Suprapubic skin (tissue), 4 donors: Measurements from ENCODE around the gene DCXR. TPM values are rescaled to one million over a fixed set of nuclear protein-coding genes. Genes with fewer than 3 reads are reported as not detected.
A peak's percentile ranks its signal among the peaks of the same experiment; 100 is the strongest.

ENCODE experiments used
- DNase-seq, 2 donors: peaks; one replicate each; pipeline ENCODE4 v3.0.0-alpha.2; 2019; ENCODE audit warnings: low spot score in 2 of 2
- H3K27ac ChIP-seq: fragments of 200-600 bp; sonication (generic); one replicate; pipeline ENCODE4 v1.5.1; 2019
- H3K27me3 ChIP-seq: fragments of 200-600 bp; sonication (generic); one replicate; pipeline ENCODE4 v1.5.1; 2019
- H3K36me3 ChIP-seq: fragments of 200-600 bp; sonication (generic); one replicate; pipeline ENCODE4 v1.5.1; 2019
- H3K4me1 ChIP-seq: fragments of 200-600 bp; sonication (generic); one replicate; pipeline ENCODE4 v1.5.1; 2019
- H3K4me3 ChIP-seq: fragments of 200-600 bp; sonication (generic); one replicate; pipeline ENCODE4 v1.5.1; 2019; ENCODE audit warnings: mild to moderate bottlenecking
- H3K9me3 ChIP-seq: fragments of 200-600 bp; sonication (generic); one replicate; pipeline ENCODE4 v1.5.1; 2019
- EP300 ChIP-seq: sonication (generic); formaldehyde crosslinking; IDR thresholded peaks from one replicate; pipeline ENCODE4 v1.6.1; 2017; ENCODE audit warnings: antibody characterized with exemption
- POLR2A ChIP-seq, 2 donors: fragments of 450-650 bp; IDR thresholded peaks; one replicate each; pipeline ENCODE4 v1.6.1; 2017; ENCODE audit warnings: antibody characterized with exemption in 2 of 2, mild to moderate bottlenecking in 2 of 2, moderate library complexity in 2 of 2
- POLR2AphosphoS5 ChIP-seq, 3 donors: sonication (generic); formaldehyde crosslinking; IDR thresholded peaks; one replicate each; pipeline ENCODE4 v1.6.1; 2017; ENCODE audit warnings: antibody characterized with exemption in 3 of 3
- WGBS: methylation state at CpG from one replicate; pipeline ENCODE4 v1.1.5; 2018; 5-methylcytosine and 5-hydroxymethylcytosine counted together
- total RNA-seq, 4 donors: library from RNA; depleted of rRNA; stranded (reverse); fragments of >200 nt; gene quantifications; one replicate each; pipeline ENCODE4 v1.1.0, GENCODE V29; 2016
- TF ChIP-seq, protein P1 (sequence below), 2 donors: fragments of 200-600 bp in 1 of 2; fragments of 450-650 bp in 1 of 2; sonication (generic) in 1 of 2; IDR thresholded peaks; one replicate each; pipeline ENCODE4 v1.5.1; 2016 to 2019; ENCODE audit warnings: antibody characterized with exemption in 2 of 2, mild to moderate bottlenecking in 1 of 2, moderate library complexity in 1 of 2

The DCXR gene
- total RNA-seq, 4 donors from 2014 or later, result 160 to 267 (median 222) TPM

DNA sequence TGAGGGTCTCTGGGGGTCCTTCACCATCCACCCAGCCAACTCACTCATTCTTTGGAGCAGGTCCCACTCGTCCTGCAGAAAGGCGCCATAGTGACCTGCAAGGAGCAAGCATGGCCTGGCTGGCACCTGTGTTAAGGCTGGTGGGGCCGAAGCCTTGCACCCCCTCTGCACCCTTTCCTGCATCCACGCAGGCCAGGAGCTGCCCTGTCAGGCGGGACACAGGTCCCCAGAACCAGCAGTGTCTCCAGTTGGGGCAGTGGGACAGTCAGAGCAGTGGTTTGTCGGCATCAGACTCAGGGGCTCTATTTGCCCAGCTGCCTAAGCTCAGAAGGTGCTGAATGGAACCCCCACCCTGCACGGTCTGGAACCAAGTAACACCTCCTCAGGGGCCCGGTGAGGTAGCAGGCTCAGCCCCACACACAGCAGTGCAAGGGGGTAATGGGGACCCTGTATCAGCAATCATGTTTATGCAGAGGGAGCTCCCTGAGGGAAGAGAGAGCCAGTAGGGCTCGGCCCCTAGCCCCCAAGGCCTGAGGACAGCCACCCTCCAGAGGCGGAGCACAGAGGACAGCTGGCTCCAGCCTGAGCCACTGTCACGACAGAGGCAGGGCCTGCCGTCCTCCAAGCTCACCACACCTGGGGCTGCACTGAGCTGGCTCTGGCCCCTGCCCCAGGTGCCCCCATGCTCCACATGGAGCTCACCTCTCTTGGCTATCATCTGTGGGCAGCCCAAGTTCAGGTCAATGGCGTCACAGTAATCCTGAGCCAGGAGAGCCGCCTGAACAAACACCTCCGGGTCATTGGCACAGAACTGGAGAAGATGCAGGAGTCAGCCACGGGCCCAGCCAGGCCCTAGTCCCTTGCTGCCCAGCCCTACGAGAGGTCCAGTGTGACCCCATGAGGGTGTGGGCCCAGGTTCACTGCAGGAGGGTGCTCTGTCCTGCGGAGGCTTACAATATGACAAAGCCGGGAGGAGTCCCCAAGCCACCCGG, 26.2 kb upstream of the DCXR start:
- Histone ChIP-seq H3K27me3 (no peaks in the 10 kb centered on the region), H3K4me1 (peaks cover 38% of the 10 kb centered on the region), H3K4me3 (peak overlapping the region; percentile 96), H3K27ac (peak overlapping the region; percentile 11), H3K36me3 (peaks cover 52% of the 10 kb centered on the region), H3K9me3 (no peaks in the 10 kb centered on the region)
- 75% methylated on average over 11 of the region's 20 CpGs for WGBS
- no peak for DNase-seq
- TF ChIP-seq POLR2AphosphoS5 (IDR thresholded peaks at IDR 0.05), result no peak
- no peak for TF ChIP-seq POLR2A (IDR thresholded peaks at IDR 0.05)
- TF ChIP-seq, protein P1, sequence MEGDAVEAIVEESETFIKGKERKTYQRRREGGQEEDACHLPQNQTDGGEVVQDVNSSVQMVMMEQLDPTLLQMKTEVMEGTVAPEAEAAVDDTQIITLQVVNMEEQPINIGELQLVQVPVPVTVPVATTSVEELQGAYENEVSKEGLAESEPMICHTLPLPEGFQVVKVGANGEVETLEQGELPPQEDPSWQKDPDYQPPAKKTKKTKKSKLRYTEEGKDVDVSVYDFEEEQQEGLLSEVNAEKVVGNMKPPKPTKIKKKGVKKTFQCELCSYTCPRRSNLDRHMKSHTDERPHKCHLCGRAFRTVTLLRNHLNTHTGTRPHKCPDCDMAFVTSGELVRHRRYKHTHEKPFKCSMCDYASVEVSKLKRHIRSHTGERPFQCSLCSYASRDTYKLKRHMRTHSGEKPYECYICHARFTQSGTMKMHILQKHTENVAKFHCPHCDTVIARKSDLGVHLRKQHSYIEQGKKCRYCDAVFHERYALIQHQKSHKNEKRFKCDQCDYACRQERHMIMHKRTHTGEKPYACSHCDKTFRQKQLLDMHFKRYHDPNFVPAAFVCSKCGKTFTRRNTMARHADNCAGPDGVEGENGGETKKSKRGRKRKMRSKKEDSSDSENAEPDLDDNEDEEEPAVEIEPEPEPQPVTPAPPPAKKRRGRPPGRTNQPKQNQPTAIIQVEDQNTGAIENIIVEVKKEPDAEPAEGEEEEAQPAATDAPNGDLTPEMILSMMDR (IDR thresholded peaks at IDR 0.05), result no peak
- TF ChIP-seq EP300, result no peak

- peaks cover 38% of the 10 kb centered on the region for H3K4me1 ChIP-seq
- no peak for DNase-seq
- H3K27ac ChIP-seq, result no peak overlapping the region
- H3K4me3 ChIP-seq, result no peak overlapping the region
- 86% methylated on average over 5 of the region's 9 CpGs for WGBS
- TF ChIP-seq EP300 (no peak), POLR2AphosphoS5 (IDR thresholded peaks at IDR 0.05) (no peak), POLR2A (IDR thresholded peaks at IDR 0.05) (no peak)
- TF ChIP-seq, protein P1 (IDR thresholded peaks at IDR 0.05), result no peak
- H3K27me3 ChIP-seq, result no peaks in the 10 kb centered on the region
- no peaks in the 10 kb centered on the region for H3K9me3 ChIP-seq
- peaks cover 60% of the 10 kb centered on the region for H3K36me3 ChIP-seq
Observed at GRCh38 chr17:82062984-82063368, 25.5 kb upstream of the DCXR start.

DNA sequence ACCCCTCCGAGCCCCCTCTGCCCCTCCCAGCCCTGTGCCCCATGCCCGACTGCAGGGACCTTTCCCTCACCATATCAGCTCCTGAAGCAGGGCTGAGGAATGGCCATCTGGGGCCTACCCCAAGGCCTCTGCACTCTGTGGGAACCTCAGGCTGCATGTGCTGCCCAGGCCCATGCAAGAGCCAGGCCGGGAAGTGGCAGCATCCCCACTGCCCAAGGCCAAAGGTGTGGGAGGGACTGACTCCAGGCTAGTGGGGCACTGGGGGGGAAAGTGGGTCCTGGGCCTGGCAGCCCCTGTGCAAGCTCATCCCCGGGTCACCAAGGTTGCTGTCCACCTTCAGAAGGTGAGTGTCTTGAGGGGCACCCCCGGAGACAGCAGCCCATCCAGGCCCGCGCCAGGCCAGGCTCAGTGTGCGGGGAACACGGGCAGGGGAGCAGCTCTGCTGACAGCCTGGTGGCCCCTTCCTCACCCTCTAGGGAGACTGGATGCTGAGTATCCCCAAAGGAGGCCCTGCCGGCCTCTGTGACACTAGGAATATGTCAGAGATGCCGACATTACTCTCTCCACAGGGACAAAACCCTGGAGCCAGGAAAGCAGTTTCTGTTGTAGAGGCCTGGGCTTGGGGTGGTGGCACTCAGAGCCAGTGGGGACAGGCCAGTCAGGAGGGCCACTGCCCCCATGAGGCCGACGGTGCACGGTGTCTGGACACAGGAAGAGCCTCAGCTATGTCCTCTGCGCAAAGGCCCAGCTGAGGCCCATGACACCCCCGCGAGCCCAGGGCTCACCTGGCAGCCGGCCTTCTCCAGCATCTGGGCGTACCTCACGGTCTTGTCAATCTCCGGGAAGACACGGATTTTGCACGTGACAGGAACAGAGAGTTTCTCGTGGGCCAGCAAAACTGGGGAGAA, 24.8 kb upstream of the DCXR start:
- H3K9me3 ChIP-seq, result no peaks in the 10 kb centered on the region
- peaks cover 38% of the 10 kb centered on the region for H3K4me1 ChIP-seq
- H3K27ac ChIP-seq, result no peak overlapping the region
- DNase-seq, result no peak
- peaks cover 66% of the 10 kb centered on the region for H3K36me3 ChIP-seq
- 88% methylated on average over 12 of the region's 24 CpGs for WGBS
- TF ChIP-seq EP300 (no peak), POLR2AphosphoS5 (IDR thresholded peaks at IDR 0.05) (no peak), POLR2A (IDR thresholded peaks at IDR 0.05) (no peak)
- TF ChIP-seq, protein P1 (IDR thresholded peaks at IDR 0.05), result no peak
- no peak overlapping the region for H3K4me3 ChIP-seq
- H3K27me3 ChIP-seq, result no peaks in the 10 kb centered on the region

DNA sequence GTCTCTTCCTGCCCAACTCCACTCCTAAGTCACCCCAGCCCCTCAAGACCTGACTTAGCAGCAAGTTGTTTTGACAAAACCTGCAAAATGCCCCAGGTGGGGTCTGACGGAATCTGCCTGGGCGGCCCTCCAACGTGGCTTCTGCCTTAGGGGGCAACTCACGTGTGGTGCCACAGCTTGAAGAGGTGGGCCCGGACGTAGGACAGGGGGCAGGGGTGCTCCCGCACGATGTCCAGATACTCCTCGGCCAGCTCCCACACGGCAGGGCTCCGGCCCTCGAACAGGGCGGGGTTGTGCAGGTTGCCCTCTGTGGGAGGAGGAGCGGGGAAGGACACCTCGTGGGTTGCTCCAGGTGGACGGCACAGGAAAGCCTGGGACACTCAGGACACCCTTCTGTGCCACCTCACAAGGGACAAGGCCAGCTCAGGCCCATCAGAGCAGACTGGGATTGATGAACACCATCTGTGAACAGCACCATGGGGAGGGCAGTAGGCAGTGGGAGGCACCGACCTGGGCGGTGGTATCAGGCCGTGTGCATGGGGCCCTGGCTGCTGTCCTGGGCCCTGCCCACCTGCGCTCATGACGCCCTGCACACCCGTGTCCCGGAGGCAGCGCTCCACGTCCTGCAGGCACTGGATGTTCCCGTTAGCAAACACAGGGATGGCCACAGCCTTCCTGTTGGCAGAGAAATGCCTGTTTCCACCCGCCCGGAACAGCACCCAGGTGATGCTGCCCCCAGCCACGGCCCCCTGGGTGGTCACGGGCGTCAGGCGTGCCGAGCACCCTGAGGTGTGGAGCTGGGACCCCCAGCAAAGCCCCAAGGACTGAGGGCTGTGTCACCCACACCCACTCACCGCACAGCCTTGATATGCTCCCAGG, 23.8 kb upstream of the DCXR start:
- H3K9me3 ChIP-seq, result no peaks in the 10 kb centered on the region
- WGBS, result 91% methylated on average over 13 of the region's 34 CpGs
- peaks cover 76% of the 10 kb centered on the region for H3K36me3 ChIP-seq
- no peak overlapping the region for H3K4me3 ChIP-seq
- H3K27me3 ChIP-seq, result no peaks in the 10 kb centered on the region
- no peak for DNase-seq
- TF ChIP-seq EP300, result no peak
- TF ChIP-seq POLR2AphosphoS5 (IDR thresholded peaks at IDR 0.05), result no peak
- TF ChIP-seq, protein P1 (IDR thresholded peaks at IDR 0.05), result no peak
- no peak for TF ChIP-seq POLR2A (IDR thresholded peaks at IDR 0.05)
- H3K27ac ChIP-seq, result no peak overlapping the region
- H3K4me1 ChIP-seq, result peaks cover 34% of the 10 kb centered on the region
